Fibroblast of the aortic adventitia (primary cell): ENCODE data around the gene ING3. TPM values are rescaled to one million over a fixed set of nuclear protein-coding genes. Genes with fewer than 3 reads are reported as not detected.

Experiments
- DNase-seq: peaks from one replicate; pipeline ENCODE4 v3.0.0-alpha.2; 2010; ENCODE audit warnings: low read depth
- H3K4me3 ChIP-seq: 2 replicates; pipeline ENCODE4 v1.5.1; 2011; ENCODE audit warnings: low read depth, mild to moderate bottlenecking, control low read depth, low read length, moderate library complexity
- total RNA-seq: library from RNA; depleted of rRNA; stranded (reverse); fragments of >200 nt; gene quantifications from 2 replicates; pipeline ENCODE4 v1.2.3, GENCODE V29; 2012; ENCODE audit warnings: low replicate concordance
- TF ChIP-seq, protein P1 (sequence below): IDR thresholded peaks from 2 replicates; pipeline ENCODE4 v1.5.1; 2011; ENCODE audit warnings: mild to moderate bottlenecking, low read length, control low read depth, inconsistent platforms; ENCODE audit not compliant: insufficient read depth

ING3 gene
- total RNA-seq, 1 donor, result 26.3 TPM

DNA sequence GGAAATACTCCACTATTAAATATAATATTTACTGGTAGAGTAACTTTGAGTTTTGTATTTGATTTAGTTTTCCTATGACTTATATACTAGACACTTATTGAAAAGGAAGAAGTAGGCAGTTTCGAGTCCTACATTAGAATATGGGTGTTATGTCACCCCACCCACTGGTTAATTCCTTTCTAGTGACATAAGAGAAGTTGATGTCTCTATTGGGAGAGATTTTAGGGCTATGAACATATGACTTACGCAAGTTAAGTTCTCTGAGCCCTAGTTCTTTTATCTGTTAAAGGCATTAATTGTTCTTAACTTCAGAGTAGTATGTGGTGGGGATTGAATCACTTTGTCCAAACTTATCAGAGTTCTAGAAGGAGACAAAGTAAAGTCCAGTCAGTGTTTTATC, 68.4 kb downstream of the ING3 start:
- peak; percentile 79 for DNase-seq
- TF ChIP-seq, protein P1, sequence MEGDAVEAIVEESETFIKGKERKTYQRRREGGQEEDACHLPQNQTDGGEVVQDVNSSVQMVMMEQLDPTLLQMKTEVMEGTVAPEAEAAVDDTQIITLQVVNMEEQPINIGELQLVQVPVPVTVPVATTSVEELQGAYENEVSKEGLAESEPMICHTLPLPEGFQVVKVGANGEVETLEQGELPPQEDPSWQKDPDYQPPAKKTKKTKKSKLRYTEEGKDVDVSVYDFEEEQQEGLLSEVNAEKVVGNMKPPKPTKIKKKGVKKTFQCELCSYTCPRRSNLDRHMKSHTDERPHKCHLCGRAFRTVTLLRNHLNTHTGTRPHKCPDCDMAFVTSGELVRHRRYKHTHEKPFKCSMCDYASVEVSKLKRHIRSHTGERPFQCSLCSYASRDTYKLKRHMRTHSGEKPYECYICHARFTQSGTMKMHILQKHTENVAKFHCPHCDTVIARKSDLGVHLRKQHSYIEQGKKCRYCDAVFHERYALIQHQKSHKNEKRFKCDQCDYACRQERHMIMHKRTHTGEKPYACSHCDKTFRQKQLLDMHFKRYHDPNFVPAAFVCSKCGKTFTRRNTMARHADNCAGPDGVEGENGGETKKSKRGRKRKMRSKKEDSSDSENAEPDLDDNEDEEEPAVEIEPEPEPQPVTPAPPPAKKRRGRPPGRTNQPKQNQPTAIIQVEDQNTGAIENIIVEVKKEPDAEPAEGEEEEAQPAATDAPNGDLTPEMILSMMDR, result no peak
- no peak overlapping the region for H3K4me3 ChIP-seq

DNA sequence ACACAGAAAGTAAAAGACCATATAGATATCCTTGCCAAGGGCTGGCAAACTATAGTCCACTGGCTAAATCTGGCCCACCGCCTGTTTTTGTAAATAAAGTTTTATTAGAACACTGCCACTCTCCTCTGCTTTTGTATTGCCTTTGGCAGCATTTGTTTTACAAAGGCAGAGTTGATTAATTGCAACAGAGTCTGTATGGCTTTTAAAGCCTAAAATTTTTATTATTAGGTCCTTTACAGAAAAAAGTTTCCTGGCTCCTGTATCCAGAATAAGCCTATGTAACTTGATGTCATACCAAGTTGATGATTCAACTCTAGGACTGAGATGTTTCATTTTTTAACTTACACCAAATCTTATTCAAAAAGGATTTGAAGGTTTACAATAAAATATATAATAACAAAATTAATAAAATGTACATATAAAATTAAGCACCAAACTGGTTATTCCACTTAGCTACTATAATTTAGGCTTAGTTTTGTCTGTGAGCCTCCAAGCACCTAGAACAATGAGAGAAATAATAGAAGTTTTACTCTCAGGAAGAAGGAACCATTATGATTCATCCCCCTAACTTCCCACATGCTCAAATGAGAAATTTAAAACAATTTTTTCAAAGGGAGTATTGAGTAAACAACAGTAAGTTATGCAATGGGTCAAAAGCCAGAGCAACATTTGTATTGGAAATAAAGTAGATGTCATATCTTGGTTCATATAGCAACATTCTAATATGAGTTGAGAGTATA, 69.8 kb downstream of the ING3 start:
- TF ChIP-seq, protein P1, result no peak
- peak; percentile 66 for DNase-seq
- H3K4me3 ChIP-seq, result no peak overlapping the region

DNA sequence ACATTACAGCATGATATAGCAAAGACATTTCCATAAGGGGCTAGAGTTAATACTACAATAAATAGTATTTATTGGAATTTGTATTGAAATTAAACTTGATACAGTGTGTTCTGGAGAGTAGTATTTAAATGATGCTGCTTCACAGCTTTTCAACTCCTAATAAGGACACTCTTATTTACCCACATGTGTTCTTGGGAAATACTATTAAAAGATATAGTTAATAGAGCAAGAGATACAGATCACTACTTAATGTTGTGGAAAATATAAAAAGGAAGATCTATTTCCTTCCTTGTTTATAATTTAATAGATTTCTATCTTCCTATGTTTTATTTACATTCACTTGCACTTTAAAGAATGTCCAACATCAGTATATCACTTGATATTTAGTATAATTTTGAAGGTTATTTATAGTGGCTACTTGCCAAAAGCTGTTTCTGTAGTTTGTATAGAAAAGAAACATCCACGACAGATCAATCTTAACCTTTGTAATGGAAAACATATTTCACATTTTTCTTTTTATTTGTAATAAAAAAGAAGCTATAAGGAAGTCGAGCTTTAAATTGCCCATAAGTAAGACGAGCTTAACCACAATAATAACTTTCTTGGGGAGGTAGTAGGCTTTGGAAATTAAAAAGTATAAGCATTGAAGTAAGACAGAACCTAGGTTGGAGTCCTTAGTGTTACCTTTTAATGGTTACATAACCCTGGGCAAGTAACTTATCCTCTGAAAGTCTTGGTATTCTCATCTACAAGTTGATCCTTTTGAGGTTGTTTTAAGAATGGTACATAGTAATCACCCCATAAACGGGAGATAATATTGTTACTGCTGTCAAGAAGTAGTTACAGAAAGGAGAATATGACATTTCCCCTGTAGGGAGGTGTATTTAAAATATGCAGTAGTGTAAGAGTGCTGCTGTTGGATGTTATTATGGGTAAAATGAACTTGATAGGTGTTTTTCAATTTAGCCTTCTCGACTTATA, 70.7 kb downstream of the ING3 start:
- TF ChIP-seq, protein P1, result no peak
- DNase-seq, result no peak
- no peak overlapping the region for H3K4me3 ChIP-seq

DNA sequence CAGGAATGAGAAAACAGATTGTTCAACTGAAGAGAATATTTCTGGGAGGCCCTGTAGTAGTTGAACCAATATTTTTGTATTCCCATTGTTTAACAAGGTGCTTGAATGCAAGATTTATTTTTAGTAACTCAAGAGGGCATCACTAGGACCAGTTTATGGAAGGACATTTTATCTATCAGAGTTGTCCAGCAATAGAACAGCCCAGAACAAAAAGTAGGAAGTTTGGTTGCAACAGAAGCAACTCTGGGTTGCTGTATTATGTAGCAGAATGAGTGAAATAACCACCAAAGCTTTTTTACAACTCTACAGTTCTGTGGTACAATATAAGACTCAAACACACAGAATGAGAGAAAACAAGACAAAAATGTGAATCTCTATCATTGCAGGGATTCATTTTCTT, 72.6 kb downstream of the ING3 start:
- TF ChIP-seq, protein P1, result no peak
- DNase-seq, result no peak
- no peak overlapping the region for H3K4me3 ChIP-seq

DNA sequence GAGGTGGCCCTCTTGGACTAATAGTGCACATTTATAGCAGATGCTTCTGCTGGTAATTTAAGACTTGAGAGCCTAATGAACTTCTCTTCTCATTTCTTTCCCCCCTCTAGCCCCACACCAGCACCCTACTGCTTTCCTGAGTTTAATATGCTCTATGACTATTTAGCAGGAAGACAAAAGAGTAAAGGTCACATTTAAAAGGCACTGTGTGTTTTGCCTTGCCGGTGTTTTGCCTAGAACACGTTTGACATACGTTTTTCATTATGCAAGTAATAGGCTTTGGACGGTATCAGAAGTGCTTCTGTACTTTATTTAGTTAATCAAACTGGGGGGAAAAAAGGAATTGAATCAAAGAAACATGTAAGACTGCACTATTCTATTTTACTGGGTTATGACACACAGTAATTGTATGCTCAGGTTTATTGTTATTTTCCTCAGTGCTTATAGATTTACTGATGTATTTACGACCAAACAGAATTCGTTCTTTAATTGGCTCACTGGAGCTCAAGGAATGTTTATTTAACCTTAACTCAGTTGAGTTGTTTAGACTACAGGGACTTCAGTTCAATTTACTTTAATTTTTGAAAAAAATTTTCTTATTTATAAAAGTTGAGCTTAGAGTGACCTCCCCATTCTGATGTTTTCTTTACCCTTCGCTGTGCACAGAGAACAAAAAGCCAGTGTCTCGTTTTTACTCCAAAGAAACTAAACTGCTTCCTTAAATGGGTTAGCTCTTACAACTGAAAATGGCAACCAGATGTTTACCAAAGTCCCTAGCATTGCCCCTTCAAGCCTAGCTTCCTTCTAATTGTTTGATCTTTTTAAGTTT, 73.3 kb downstream of the ING3 start:
- TF ChIP-seq, protein P1, result no peak
- no peak overlapping the region for H3K4me3 ChIP-seq
- peak; percentile 29 for DNase-seq

DNA sequence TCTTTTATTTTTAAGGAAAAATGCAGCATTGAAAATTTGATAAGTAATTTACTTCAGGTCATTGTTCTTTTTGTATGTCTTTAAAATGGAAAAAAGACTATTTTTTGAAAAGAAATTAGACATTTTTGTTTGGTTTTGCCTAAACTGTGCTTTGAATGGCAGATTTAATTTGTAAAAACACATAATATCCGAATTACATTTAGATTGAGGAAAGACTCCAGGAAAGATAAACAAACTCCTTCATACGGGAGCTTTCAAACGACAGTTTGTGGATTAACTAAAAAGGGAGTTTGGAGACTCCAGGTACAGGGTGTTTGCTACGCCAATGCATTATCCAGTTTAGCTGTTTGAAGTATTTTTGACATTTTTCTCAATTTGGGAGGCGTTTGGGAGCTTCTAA, 74.0 kb downstream of the ING3 start:
- H3K4me3 ChIP-seq, result no peak overlapping the region
- TF ChIP-seq, protein P1, result no peak
- DNase-seq, result no peak
